ENCODE measurements around the gene MGAT3.

GRCh38 chr22:39494471-39495120 is 37.8 kb downstream of the MGAT3 start:
- no peak for TF ChIP-seq CTCF (IDR thresholded peaks at IDR 0.05)
- TF ChIP-seq POLR2A (IDR thresholded peaks at IDR 0.05; ENCODE audit: low read depth) = no peak
- no peak for TF ChIP-seq POLR2AphosphoS5 (IDR thresholded peaks at IDR 0.05)
- no peak for TF ChIP-seq EP300 (IDR thresholded peaks at IDR 0.05)
